RWPE2 (cell line): Measurements from ENCODE around the gene ACOX3.

Experiments
- ATAC-seq: fragments of 200-7000 bp; cut with Tn5 transposase; 3 replicates; pipeline ENCODE4 v1.9.1; 2021; ENCODE audit warnings: low read depth
- DNase-seq: peaks from one replicate; pipeline ENCODE4 v3.0.0-alpha.2; 2020; ENCODE audit warnings: low spot score
- H3K27ac ChIP-seq: fragments of 450-650 bp; 2 replicates; pipeline ENCODE4 v1.5.1; 2017; ENCODE audit warnings: mild to moderate bottlenecking; ENCODE audit not compliant: poor library complexity, severe bottlenecking
- H3K27me3 ChIP-seq: fragments of 250-450 bp; sonication (Bioruptor Pico); 2 replicates; pipeline ENCODE4 v1.5.1; 2021; ENCODE audit warnings: mild to moderate bottlenecking, moderate library complexity; ENCODE audit not compliant: insufficient read depth, poor library complexity, severe bottlenecking
- H3K36me3 ChIP-seq: fragments of 250-450 bp; sonication (Bioruptor Pico); 2 replicates; pipeline ENCODE4 v1.5.1; 2020; ENCODE audit warnings: low read depth, mild to moderate bottlenecking, moderate library complexity
- H3K4me1 ChIP-seq: fragments of 250-450 bp; sonication (Bioruptor Pico); 2 replicates; pipeline ENCODE4 v1.5.1; 2021; ENCODE audit warnings: mild to moderate bottlenecking, moderate library complexity; ENCODE audit not compliant: insufficient read depth, poor library complexity, severe bottlenecking
- H3K4me3 ChIP-seq: fragments of 250-450 bp; sonication (Bioruptor Pico); 2 replicates; pipeline ENCODE4 v1.5.1; 2021; ENCODE audit warnings: mild to moderate bottlenecking, moderate library complexity; ENCODE audit not compliant: severe bottlenecking
- H3K9me3 ChIP-seq: fragments of 250-450 bp; sonication (Bioruptor Pico); 2 replicates; pipeline ENCODE4 v1.5.1; 2021; ENCODE audit warnings: mild to moderate bottlenecking, moderate library complexity; ENCODE audit not compliant: severe bottlenecking
- TF ChIP-seq, protein P1 (sequence below): fragments of 450-650 bp; IDR thresholded peaks from one replicate; pipeline ENCODE4 v1.5.1; 2017; ENCODE audit warnings: mild to moderate bottlenecking, moderate library complexity; ENCODE audit not compliant: poor library complexity, severe bottlenecking

ACOX3 gene

DNA sequence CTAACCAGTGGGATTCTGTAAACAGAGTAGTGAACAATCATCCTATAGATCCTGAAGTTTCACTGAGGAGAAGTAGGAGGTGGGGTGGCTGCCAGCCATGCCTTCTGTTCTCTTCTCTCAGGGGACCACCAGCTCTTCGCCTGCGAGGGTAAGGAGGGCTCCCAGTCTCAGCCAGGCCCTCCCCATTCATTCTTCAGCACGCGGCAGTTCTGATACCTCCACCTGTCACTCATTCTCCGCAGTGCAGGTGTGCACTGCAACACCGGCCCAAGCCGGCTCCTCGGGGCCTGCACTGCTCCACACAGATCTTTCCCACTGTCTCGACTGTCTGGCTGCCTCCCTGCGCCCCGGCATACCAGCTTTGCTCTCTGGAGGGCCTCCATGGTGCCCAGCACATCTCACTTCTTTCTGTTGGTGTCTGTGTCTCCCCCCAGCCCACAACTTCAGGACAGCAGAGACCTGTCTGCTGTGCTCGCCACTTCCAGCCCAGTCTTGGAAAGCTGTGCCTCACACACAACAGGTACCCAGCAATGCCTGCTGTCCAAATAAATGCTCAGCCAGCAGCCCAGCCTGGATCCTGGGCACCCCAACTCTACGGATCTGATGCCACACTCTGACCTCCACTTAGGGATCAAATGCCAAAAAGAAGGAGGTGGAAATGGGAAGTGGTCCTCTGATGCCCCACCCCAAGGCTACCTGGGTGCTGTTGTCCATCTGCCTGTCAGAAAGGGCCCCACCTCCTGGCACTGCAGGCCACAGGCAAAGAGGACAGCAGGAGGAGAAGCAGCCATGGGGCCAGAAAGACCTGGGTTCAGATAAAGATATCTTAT is 29.0 kb downstream of the ACOX3 start:
- H3K36me3 ChIP-seq, result peaks cover 6% of the 10 kb centered on the region
- no peak for DNase-seq
- no peak overlapping the region for H3K27ac ChIP-seq
- H3K4me1 ChIP-seq, result no peaks in the 10 kb centered on the region
- TF ChIP-seq, protein P1, sequence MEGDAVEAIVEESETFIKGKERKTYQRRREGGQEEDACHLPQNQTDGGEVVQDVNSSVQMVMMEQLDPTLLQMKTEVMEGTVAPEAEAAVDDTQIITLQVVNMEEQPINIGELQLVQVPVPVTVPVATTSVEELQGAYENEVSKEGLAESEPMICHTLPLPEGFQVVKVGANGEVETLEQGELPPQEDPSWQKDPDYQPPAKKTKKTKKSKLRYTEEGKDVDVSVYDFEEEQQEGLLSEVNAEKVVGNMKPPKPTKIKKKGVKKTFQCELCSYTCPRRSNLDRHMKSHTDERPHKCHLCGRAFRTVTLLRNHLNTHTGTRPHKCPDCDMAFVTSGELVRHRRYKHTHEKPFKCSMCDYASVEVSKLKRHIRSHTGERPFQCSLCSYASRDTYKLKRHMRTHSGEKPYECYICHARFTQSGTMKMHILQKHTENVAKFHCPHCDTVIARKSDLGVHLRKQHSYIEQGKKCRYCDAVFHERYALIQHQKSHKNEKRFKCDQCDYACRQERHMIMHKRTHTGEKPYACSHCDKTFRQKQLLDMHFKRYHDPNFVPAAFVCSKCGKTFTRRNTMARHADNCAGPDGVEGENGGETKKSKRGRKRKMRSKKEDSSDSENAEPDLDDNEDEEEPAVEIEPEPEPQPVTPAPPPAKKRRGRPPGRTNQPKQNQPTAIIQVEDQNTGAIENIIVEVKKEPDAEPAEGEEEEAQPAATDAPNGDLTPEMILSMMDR, result no peak
- ATAC-seq, result no peak
- no peaks in the 10 kb centered on the region for H3K27me3 ChIP-seq
- no peak overlapping the region for H3K4me3 ChIP-seq
- H3K9me3 ChIP-seq, result no peaks in the 10 kb centered on the region

DNA sequence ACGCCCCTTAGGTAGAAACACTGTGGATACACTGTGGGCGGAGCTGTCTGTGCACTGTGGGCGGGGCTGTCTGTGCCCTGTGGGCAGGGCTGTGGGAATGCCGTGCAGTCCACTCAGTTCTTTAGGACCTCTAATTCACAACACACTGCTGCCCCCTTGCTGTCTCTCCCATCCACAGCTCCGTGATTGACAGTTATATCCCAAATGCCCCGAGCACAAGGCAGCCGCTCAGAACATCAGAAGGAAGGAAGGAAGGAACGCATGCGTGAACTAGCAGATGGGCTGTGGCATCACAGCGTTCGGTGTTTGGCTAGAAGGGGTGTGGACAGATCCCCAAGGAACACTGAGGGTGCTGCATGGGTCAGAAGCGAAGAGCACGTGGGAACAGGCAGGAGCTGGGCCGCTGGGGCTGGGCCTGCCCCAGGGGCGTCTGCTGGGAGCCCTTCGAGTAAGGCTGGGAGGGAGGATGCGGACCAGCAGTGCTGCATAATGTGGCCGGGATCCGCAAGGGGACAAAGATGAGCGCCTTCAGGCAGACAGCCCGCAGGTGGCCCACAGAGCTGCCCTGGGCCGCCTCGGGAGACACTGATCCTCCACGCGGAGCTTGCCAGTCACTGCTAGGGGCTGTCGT is 29.8 kb downstream of the ACOX3 start:
- Histone ChIP-seq H3K36me3 (peaks cover 8% of the 10 kb centered on the region), H3K4me3 (no peak overlapping the region), H3K27me3 (no peaks in the 10 kb centered on the region), H3K4me1 (no peaks in the 10 kb centered on the region), H3K9me3 (no peaks in the 10 kb centered on the region), H3K27ac (no peak overlapping the region)
- DNase-seq (no peak), ATAC-seq (peak; percentile 90)
- TF ChIP-seq, protein P1, result peak; percentile 50

DNA sequence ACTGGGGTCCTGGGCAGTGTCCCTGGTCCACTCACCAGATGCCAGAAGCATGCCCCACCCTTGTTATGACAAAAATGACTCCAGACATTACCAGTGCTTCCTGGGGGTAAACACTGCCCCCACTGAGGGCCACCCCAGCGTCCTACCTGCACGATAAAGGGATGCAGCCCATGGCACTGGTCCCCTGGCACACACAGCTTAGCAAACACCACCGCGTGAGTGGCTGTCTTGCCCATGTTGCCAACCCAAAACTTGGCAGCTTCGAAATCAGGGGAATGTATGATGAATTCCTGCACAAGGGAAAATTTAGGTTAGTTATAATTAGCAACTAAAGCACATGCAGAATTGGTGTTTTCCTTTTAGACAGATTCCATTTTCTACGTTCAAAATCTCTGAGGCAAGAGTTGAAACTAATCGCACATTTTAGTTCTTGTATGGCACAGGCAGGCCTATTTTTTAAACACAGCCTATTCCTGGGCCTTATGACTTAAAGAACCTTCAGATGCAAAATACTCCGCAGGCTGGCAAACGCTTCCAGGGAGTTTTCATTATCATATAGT is 30.4 kb downstream of the ACOX3 start:
- no peak for ATAC-seq
- H3K36me3 ChIP-seq, result peaks cover 8% of the 10 kb centered on the region
- no peaks in the 10 kb centered on the region for H3K9me3 ChIP-seq
- no peaks in the 10 kb centered on the region for H3K27me3 ChIP-seq
- DNase-seq, result no peak
- TF ChIP-seq, protein P1, result no peak
- H3K4me3 ChIP-seq, result no peak overlapping the region
- H3K4me1 ChIP-seq, result no peaks in the 10 kb centered on the region
- H3K27ac ChIP-seq, result no peak overlapping the region

DNA sequence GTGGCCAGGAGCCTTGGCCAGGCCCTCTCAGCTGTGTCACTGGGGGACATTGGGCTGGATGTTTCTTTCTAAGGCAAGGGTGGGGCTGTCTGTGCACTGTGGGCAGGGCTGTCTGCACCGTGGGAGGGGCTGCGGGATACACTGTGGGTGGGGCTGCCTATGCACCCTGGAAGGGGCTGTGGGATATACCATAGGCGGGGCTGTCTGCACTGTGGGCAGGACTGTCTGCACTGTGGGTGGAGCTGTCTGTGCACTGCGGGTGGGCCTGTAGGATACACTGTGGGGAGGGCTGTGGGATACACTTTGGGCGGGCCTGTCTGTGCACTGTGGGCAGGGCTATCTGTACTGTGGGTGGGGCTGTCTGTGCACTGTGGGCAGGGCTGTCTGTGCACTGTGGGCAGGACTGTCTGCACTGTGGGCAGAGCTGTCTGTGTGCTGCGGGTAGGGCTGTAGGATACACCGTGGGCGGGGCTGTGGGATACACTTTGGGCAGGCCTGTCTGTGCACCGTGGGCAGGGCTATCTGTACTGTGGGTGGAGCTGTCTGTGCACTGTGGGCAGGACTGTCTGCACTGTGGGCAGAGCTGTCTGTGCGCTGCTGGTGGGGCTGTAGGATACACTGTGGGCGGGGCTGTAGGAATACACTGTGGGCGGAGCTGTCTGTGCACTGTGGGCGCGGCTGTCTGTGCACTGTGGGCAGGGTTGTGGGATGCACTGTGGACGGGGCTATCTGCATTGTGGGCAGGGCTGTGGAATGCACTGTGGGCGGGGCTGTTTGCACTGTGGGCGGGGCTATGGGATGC is 31.1 kb downstream of the ACOX3 start:
- Histone ChIP-seq H3K27ac (no peak overlapping the region), H3K36me3 (peaks cover 7% of the 10 kb centered on the region), H3K27me3 (no peaks in the 10 kb centered on the region), H3K9me3 (no peaks in the 10 kb centered on the region), H3K4me1 (no peaks in the 10 kb centered on the region), H3K4me3 (no peak overlapping the region)
- DNase-seq (no peak), ATAC-seq (peak; percentile 52)
- TF ChIP-seq, protein P1, result no peak
